Keratinocyte (primary cell): ENCODE results near the gene SMC4. TPM values are rescaled to one million over a fixed set of nuclear protein-coding genes. Genes with fewer than 3 reads are reported as not detected.

Experiments
- DNase-seq: peaks from one replicate; pipeline ENCODE4 v3.0.0-alpha.2; 2011; ENCODE audit warnings: low read depth, missing footprints, low spot score
- FAIRE-seq: peaks from 2 replicates; lab custom pipeline; 2011; peaks lifted over from hg19 to GRCh38; lab: Jason Lieb, UNC
- H2AFZ ChIP-seq: 2 replicates; pipeline ENCODE4 v1.6.0; 2012; ENCODE audit warnings: low read length, control low read depth, inconsistent platforms; ENCODE audit not compliant: control insufficient read depth
- H3K27ac ChIP-seq: 2 replicates; pipeline ENCODE4 v1.5.1; 2011; ENCODE audit warnings: low read length; ENCODE audit not compliant: control insufficient read depth, insufficient read depth
- H3K27me3 ChIP-seq: 3 replicates; pipeline ENCODE4 v1.6.0; 2011; ENCODE audit warnings: low read length; ENCODE audit not compliant: control insufficient read depth, insufficient read depth; ENCODE audit errors: extremely low read depth
- H3K36me3 ChIP-seq, 2 experiments: 2 replicates in 1 of 2; 3 replicates in 1 of 2; pipeline ENCODE4 v1.5.1; 2011; ENCODE audit warnings: low read length in 2 of 2, mild to moderate bottlenecking in 1 of 2; ENCODE audit not compliant: control insufficient read depth in 2 of 2, insufficient read depth in 2 of 2; ENCODE audit errors: extremely low read depth in 1 of 2
- H3K4me1 ChIP-seq: 3 replicates; pipeline ENCODE4 v1.5.1; 2011; ENCODE audit warnings: low read length; ENCODE audit not compliant: control insufficient read depth, insufficient read depth; ENCODE audit errors: extremely low read depth
- H3K4me2 ChIP-seq: 3 replicates; pipeline ENCODE4 v1.6.0; 2011; ENCODE audit warnings: low read depth, low read length; ENCODE audit not compliant: control insufficient read depth, insufficient read depth; ENCODE audit errors: extremely low read depth
- H3K4me3 ChIP-seq, 3 experiments: fragments of 200-600 bp in 1 of 3; sonication (generic) in 1 of 3; 2 replicates in 2 of 3; 3 replicates in 1 of 3; pipeline ENCODE4 v1.5.1; 2011 to 2016; ENCODE audit warnings: low read length in 3 of 3, mild to moderate bottlenecking in 3 of 3, control low read depth in 2 of 3, inconsistent platforms in 1 of 3, low read depth in 1 of 3, mixed read lengths in 1 of 3, mixed run types in 1 of 3, moderate library complexity in 1 of 3; ENCODE audit not compliant: control insufficient read depth in 2 of 3, insufficient read depth in 2 of 3; ENCODE audit errors: extremely low read depth in 1 of 3
- H3K79me2 ChIP-seq: 2 replicates; pipeline ENCODE4 v1.6.0; 2012; ENCODE audit warnings: low read length; ENCODE audit not compliant: control insufficient read depth, insufficient read depth
- H3K9ac ChIP-seq: 3 replicates; pipeline ENCODE4 v1.6.0; 2011; ENCODE audit warnings: low read length; ENCODE audit not compliant: control insufficient read depth, insufficient read depth; ENCODE audit errors: extremely low read depth
- H3K9me1 ChIP-seq: 3 replicates; pipeline ENCODE4 v1.6.0; 2011; ENCODE audit warnings: low read length; ENCODE audit not compliant: control insufficient read depth, insufficient read depth; ENCODE audit errors: extremely low read depth
- H3K9me3 ChIP-seq: 2 replicates; pipeline ENCODE4 v1.5.1; 2012; ENCODE audit warnings: low read depth, low read length; ENCODE audit not compliant: control insufficient read depth
- H4K20me1 ChIP-seq: 3 replicates; pipeline ENCODE4 v1.6.0; 2011; ENCODE audit warnings: low read length; ENCODE audit not compliant: control insufficient read depth, insufficient read depth; ENCODE audit errors: extremely low read depth
- CTCF ChIP-seq, 3 experiments: IDR thresholded peaks in 1 of 3; conservative IDR thresholded peaks in 1 of 3; optimal IDR thresholded peaks in 1 of 3; 2 replicates in 2 of 3; 3 replicates in 1 of 3; pipeline versions ENCODE3 to v1.5.1; 2011; ENCODE audit warnings: low read length in 3 of 3, mild to moderate bottlenecking in 3 of 3, moderate library complexity in 2 of 3, control low read depth in 1 of 3, inconsistent platforms in 1 of 3; ENCODE audit not compliant: insufficient read depth in 2 of 3; ENCODE audit errors: extremely low read depth in 1 of 3
- EZH2 ChIP-seq: IDR thresholded peaks from one replicate; pipeline ENCODE4 v1.6.1; 2012; ENCODE audit warnings: inconsistent platforms, mild to moderate bottlenecking, low read length, moderate library complexity
- dilution Hi-C: fragments of 300-500 bp; cut with MboI; formaldehyde crosslinking; loops from one replicate; pipeline ENCODE4 v1.7.0; 2020; ENCODE audit warnings: low sequenced_read_pairs; ENCODE audit not compliant: extremely low pct_ligation_motif_present
- polyA plus RNA-seq, 5 experiments: library from polyadenylated mRNA; depleted of rRNA in 3 of 5; stranded (reverse) in 3 of 5; stranded (forward) in 1 of 5; unstranded in 1 of 5; fragments of >200 nt; gene quantifications; 1 replicate in 1 of 5; 2 replicates in 3 of 5; 3 replicates in 1 of 5; pipeline versions ENCODE4 v1.2.1 to v1.2.3, GENCODE V29; 2011 to 2012; ENCODE audit warnings: missing spikeins in 2 of 5, low read depth in 1 of 5, low replicate concordance in 1 of 5

The SMC4 gene
- polyA plus RNA-seq, 1 donor (not counting 4 experiments of a cell fraction or from before 2014, with no cell fraction given): 45.2 TPM

- TF ChIP-seq CTCF (optimal IDR thresholded peaks at IDR 0.05 in 1 of 3, IDR thresholded peaks at IDR 0.05 in 1 of 3, conservative IDR thresholded peaks at IDR 0.05 in 1 of 3; ENCODE audit: extremely low read depth in 1 of 3, insufficient read depth in 2 of 3, low read length in 3 of 3) (no peak), EZH2 (no peak)
- Histone ChIP-seq H3K4me3 (no peak overlapping the region), H3K9me3 (no peaks in the 10 kb centered on the region), H3K4me2 (no peak overlapping the region), H3K36me3 (peaks cover 0 to 3% of the 10 kb centered on the region in 2 experiments), H3K9ac (no peak overlapping the region), H3K4me1 (no peaks in the 10 kb centered on the region), H3K27ac (no peak overlapping the region), H3K79me2 (no peaks in the 10 kb centered on the region), H2AFZ (no peak overlapping the region), H3K27me3 (no peaks in the 10 kb centered on the region), H4K20me1 (no peaks in the 10 kb centered on the region), H3K9me1 (no peaks in the 10 kb centered on the region)
- dilution Hi-C loops: no loop called here
- FAIRE-seq (no peak), DNase-seq (no peak)
Measured at GRCh38 chr3:160369784-160370183, 29.7 kb upstream of the SMC4 start.

DNA sequence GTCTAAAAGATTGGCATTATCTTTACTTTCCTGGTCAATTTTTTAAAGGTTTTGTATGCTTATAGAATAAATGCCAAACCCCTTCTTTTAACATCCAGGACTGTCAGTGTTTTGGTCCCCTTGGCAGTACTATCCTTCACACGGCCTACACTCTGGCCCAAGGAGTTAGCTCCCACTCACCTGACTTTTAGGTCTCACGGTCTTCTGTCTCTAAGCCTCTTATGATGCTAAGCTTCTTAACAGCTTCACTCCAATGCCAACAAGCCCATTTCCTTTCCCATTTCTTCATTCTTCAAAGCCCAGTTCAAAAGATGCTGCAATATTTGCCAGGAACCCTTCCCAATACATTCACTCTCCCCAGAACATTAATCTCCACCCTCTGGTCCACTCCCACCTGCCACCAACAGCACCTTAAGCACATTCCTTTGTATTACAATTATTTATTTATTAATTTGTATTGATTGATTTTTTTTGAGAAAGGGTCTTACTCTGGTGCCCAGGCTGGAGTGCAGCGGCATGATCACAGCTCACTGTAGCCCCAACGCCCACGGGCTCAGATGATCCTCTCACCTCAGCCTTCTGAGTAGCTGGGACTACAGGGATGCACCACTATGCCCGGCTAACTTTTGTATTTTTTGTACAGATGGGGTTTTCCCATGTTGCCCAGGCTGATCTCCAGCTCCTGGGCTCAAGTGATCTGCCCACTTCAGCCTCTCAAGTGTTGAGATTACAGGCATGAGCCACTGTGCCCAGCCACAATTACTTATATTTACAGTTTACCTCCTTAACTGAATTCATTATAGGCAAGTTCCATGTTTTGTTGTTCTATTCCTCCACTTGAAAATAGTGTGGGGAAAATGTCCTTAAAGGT is 28.2 kb upstream of the SMC4 start:
- H3K79me2 ChIP-seq: no peaks in the 10 kb centered on the region
- no peak overlapping the region for H3K4me3 ChIP-seq
- dilution Hi-C loops: no loop called here
- H2AFZ ChIP-seq: no peak overlapping the region
- H3K36me3 ChIP-seq: peaks cover 0 to 3% of the 10 kb centered on the region in 2 experiments
- H3K27ac ChIP-seq: no peak overlapping the region
- DNase-seq: no peak
- no peak overlapping the region for H3K9ac ChIP-seq
- no peaks in the 10 kb centered on the region for H3K27me3 ChIP-seq
- H3K9me3 ChIP-seq: no peaks in the 10 kb centered on the region
- no peaks in the 10 kb centered on the region for H3K9me1 ChIP-seq
- no peak for FAIRE-seq
- H3K4me2 ChIP-seq: no peak overlapping the region
- no peak for TF ChIP-seq EZH2
- no peak for TF ChIP-seq CTCF (optimal IDR thresholded peaks at IDR 0.05 in 1 of 3, IDR thresholded peaks at IDR 0.05 in 1 of 3, conservative IDR thresholded peaks at IDR 0.05 in 1 of 3; ENCODE audit: extremely low read depth in 1 of 3, insufficient read depth in 2 of 3, low read length in 3 of 3)
- H3K4me1 ChIP-seq: no peaks in the 10 kb centered on the region
- no peaks in the 10 kb centered on the region for H4K20me1 ChIP-seq
